OCI-LY3 (cell line): ENCODE measurements around the gene ABCC10.

ENCODE experiments used
- EZH2phosphoT487 ChIP-seq: fragments of 200-600 bp; shearing (Covaris generic); IDR thresholded peaks from 2 replicates; pipeline ENCODE4 v1.6.1; 2018; ENCODE audit warnings: antibody characterized with exemption, mixed run types, low read depth
- TF ChIP-seq, protein P1 (sequence below): fragments of 200-600, 300-600 bp; sonication (generic); IDR thresholded peaks from 2 replicates; pipeline ENCODE4 v1.5.1; 2014; ENCODE audit warnings: antibody characterized with exemption, low read length, low read depth

DNA sequence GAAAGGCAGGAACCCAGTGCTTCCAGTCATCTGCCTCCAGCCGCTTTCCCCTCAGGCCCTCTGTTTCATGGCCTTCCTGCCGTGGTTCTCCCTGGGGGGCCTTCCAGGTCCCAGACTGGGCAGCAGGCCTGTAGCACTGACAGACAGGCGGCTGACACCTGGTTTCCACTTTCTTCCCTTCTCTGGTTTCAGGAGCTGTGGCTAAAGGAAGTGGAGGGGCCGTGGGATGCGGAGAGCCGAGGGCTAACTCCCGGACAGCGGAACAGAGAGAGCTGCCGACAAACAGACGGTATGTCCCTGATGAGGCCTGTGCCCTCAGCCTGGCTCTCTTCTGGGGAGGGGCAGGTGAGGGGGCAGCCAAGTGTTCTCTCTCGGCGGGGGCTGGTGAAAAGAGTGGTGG is 70.3 kb downstream of the ABCC10 start:
- TF ChIP-seq, protein P1, sequence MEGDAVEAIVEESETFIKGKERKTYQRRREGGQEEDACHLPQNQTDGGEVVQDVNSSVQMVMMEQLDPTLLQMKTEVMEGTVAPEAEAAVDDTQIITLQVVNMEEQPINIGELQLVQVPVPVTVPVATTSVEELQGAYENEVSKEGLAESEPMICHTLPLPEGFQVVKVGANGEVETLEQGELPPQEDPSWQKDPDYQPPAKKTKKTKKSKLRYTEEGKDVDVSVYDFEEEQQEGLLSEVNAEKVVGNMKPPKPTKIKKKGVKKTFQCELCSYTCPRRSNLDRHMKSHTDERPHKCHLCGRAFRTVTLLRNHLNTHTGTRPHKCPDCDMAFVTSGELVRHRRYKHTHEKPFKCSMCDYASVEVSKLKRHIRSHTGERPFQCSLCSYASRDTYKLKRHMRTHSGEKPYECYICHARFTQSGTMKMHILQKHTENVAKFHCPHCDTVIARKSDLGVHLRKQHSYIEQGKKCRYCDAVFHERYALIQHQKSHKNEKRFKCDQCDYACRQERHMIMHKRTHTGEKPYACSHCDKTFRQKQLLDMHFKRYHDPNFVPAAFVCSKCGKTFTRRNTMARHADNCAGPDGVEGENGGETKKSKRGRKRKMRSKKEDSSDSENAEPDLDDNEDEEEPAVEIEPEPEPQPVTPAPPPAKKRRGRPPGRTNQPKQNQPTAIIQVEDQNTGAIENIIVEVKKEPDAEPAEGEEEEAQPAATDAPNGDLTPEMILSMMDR, result no peak
- TF ChIP-seq EZH2phosphoT487, result no peak
